ENCODE measurements around the gene TRIB2.
A peak's percentile ranks its signal among the peaks of the same experiment; 100 is the strongest.
"Not testable (repeated sequence)": the region's sequence is repeated elsewhere in the genome, so short reads cannot be mapped to it uniquely, and the experiment has no call there.

Gene TRIB2

DNA sequence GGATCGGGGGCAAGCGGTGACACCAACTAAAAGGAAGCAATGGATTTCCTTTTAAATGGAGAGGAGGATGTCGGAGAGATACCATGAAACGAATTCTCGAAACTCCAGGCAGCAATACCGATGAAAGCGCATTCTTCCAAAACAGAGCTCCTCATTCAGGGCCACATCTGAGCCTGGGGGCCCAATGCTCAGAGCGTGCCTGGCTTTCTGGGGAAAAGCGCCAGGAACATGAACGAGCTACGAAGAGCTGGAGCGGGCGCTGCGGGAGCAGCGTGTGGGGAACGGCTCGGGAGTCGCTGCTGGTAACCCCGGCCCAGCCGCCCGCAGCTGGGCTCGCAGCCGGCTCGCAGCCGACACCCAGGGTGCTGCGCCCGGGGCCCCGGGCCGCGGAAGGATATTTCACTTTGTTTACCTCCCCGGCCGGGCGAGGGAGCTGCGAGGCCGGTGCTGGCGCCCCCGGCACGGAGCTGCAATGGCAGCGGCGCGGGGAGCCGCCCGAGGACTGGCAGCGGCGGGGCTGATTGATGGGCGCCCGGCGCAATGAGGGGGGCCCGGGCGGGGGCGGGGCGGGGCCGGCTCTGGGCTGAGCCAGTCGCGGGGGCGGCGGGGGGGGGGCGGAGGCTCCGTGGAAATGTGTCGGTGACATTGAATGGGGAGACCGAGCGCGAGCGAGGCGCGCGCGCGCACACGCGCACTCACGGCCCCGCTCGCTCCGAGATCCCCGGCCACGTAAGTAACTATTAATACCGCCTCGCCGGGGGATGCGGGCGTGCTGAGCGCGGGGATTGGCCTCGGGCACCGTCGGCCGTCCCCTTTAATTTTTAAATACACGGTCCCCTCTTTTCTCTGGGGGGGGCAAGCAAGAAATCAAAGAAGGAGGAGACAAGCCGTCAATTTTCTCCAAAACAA, at the start of gene TRIB2:
TSS of gene TRIB2 (plus strand) at position 655 of the 909 bp plus-strand sequence. CDS start 1,372 bp downstream, outside the sequence.
- peak; percentile 88 for DNase-seq

DNA sequence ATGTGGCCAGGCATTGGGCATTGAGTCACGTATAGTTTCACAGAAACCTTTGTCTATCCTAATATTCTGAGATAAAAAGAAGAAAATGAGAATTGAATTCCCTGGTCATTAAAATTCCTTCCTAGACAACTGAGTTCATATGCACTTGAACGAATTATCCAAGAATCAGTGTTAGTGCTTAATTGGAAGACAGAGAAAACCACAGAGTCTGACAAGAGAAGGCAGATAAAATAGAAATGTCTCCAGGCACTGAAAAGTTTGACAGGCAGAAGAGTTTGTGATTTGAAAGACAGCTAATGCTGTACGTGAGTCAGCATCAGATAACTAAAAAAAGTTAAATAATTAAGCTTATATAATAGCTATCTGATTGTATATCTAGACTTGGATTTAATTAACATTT, 47.7 kb upstream of the TRIB2 start:
- DNase-seq = no peak

DNA sequence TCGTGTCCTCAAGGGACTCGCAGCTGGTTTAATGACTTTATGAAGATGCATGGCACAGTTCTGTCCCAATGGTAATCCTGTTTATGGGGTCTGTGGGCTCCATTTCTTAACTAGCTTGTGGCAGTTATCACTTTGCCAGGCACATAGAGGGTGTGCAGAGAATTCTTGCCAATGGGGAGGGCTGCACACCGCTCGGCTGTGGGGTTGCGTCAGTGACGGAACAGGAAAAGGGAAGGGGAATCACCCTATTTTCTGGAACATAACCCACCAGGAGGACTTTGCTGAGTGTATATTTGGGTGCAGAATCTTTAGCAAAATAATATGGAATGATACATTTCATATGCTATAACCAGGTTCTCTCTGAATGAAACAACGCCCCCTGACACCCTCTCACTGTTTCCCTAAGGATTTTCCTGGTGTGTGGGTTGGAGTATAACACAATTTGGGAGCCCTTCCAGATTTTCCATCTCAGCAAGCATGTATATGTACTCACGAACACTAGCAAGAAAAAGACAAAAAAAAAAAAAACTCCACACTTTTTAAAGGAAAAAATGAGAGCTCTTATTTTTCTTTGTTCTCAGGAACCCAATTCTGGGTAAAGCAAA, 43.9 kb upstream of the TRIB2 start:
- DNase-seq = no peak

DNA sequence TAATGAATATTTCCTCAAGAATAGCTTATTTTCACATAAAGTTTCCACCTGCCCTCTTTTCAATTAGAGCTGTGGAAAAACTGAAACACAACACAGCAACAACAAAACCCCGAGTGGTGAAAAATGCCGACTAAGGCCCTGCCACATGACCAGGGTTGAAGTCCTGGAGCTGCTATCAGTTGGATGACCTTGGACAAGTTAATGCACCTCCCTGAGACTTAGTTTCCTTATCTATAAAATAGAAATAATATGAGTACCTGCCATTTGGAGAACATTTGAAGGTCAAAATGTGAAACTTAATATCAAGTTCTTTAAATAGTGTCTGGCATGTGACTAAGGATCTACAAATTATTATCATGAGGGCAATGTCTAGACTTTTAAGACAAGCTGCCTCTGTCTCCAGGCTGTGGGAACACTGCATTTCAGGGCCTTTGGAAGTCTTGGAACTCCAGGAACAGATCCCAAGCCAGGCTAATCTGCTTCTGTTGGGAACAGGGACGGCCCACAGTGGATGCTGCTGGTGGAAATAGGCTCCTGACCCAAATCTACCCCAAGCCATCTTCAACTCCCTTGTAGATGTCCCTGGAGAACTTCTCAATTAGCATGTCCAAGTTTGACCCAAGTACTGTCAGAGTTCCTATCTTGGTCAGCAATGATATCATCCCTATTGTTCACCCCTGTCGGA, 42.0 kb upstream of the TRIB2 start:
- DNase-seq = no peak

DNA sequence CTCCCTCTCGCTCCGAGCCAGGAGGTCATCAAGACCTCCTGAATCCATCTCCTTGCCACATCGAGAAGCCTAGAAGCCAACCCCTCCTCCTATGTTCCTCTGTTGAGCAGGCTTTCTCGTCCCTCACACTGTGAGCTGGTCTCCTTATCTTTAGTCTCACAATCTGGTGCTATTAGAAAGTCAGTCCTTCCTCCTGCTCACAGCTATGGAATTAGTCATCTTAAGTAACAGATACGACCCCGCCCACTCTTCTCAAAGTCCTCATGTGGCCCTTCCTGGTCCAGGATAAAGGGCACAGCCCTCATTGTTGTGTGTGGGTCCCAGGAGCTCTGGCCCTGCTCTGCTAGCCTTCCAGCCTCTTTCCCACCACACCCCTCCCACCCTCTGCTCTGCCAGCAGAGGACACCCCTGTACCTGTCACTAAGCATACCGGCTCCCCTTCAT, 41.4 kb upstream of the TRIB2 start:
- no peak for DNase-seq

DNA sequence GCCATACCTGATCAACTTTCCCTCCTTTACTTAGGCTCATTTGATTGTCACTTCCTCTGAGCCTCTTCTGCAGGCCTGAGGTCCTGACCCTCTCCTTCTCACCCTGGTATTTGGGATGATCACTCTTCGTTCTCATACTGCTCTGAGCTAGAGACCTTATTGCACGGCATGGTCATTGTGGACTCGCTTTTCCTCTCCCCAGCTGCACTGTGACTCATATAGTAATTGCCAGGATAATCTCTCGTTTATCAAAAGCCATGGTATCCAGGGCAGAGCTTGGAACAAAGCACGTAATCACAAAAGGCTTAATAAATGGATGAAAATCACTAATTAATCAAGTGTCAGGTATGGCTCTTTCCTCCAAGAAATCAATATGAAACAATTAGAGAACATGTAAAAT, 40.9 kb upstream of the TRIB2 start:
- DNase-seq = no peak

DNA sequence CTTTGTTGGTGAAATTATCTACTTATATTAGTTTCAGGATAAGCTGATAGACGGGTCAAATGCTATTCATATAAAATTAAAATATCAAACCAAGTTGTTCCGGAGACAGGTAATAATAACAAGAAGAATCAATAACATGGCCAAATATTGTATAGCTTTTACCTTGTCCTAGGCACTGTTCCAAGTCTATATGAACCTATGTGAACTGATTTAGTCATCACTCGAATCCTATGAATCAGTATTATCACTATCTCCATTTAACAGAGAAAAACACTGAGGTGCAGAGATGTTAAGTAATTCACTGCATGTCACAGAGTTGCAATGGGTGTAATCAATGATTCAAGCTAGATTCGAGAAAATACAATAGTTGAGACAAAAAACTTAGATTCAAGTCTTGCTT, 40.0 kb upstream of the TRIB2 start:
- no peak for DNase-seq

DNA sequence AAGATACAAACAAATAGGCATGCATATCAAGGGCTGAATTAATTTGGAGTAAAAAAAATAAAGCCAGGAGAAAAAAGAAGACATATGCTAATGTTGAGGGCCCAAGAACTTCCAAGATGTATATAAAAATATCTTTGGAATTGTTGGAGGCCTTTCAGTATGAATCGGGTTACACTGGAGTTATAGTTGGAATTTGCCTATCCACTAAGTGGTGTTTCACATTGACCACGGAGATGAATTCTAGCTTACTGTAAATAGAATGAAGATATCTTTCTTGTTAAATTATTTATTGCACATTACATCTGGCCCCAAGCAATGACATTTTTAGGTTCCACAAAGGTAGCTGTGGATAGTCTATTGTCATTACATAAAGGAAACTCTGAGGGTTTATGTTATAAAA, 38.5 kb upstream of the TRIB2 start:
- DNase-seq = no peak

DNA sequence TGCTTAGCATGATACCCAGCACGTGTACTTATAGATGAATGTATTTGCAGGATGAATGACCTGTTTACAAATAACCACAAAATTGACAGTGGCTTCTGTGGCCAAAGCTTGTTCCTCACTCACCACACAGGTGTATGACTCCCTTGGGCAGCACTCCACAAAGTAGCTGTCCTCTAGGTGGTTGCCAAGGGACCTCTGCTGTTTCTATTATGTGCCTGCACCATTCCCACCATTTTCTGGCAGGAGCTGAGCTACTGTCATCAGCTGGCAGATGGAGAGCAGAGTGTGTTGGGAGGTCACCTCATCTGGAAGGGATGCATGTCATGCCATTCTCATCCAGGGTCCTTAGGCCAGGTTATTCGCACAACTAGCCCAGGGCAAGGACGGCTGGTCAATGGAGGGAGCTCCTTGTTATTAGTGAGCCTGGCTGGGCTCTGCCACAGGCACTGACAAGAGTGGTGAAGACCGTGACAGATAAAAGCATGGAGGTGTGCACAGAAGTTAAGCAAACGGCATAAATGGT, 37.1 kb upstream of the TRIB2 start:
- no peak for DNase-seq

DNA sequence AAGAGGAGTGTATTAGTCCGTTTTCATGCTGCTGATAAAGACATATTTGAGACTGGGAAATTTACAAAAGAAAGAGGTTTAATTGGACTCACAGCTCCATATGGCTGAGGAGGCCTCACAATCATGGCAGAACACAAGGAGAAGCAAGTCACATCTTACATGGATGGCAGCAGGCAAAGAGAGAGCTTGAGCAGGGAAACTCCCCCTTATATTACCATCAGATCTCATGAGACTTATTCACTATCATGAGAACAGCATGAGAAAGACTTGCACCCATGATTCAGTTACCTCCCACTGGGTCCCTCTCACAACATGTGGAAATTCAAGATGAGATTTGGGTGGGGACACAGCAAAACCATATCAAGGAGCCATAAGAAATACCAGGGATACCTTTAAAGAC, 36.6 kb upstream of the TRIB2 start:
- not testable (repeated sequence) for DNase-seq

DNA sequence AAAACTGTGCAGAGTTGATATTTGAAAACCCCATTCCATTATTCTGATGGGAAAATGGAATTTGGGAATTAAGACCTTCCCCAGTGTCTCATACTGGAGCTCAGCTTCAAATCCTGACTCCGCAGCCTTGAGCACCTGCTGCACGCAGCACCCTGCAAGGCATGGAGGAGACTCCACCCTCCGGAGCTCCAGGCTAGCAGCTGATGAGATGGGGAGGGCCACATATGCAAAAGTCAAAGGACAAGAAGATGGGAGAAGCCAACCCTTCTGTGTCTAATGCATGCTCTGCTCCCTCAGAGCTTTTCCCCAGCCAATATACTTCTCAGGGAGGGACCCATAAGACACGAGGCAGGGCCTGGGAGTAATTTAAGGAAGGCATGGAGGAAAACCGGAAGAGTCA, 34.7 kb upstream of the TRIB2 start:
- DNase-seq = no peak

DNA sequence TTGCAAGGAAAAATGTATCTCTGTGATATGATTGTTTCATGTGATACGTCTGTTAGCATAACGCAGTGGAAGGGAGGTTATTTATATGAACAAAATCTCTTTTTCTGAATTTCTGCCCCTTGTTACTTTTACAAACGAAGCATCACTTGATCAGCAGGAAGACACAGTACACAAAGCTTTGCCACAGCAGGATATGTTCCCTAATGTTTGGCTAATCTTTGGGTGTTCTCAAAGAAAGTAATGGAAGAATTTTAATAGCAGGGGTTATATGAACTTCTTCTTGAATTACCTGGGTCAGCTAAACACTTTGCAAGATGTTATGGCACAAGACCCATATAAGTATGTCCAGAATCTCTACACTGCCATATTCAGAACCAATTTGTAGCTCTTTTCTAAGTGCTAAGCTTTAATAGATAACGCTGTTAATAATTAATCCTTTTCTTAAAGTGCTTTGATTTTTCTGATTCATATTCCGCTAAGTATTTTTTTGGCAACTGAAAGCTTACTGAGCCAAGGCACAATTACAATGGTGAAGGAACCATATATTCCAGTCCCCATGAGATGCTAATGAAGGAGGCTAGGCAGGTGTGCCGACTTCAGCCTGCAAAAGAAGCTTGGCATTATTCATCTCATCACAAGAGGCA, 33.2 kb upstream of the TRIB2 start:
- DNase-seq = no peak

DNA sequence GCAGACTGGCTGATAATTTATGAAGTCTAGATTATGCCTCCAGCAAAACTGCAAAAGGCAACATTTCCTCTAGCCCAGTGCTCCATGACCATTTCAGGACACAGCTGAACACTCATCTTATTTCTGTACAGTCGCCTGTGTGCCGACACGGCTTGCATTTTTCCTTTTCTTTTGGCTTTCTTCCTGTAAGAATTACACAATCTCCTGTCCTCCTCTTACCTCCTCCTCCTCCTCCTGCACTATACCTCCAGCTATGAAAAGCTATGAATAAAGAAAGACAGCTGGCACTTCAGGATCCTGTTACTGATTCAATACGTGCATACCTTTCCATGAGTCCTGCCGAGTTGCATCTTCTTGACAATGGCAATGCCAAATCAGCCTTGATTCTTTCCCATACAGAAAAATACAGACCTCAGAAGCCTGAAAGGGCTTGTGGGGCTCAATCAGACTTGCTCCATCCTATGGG, 32.2 kb upstream of the TRIB2 start:
- no peak for DNase-seq

DNA sequence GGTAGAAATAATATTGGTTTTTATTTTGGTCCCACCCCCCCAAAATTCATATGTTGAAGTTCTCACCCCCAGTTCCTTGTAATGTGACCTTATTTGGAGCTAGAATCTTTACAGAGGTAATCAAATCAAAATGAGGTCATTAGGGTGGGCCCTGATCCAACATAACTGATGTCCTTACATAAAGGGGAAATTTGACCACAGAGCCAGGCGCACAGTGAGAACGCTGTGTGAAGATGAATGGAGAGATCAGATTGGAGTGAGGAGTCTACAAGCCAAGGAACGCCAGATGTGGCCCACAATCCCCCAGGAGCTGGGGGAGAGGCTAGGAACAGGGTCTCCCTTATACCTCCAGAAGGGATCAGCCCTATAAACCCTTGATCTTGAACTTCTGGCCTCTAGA, 31.6 kb upstream of the TRIB2 start:
- no peak for DNase-seq

DNA sequence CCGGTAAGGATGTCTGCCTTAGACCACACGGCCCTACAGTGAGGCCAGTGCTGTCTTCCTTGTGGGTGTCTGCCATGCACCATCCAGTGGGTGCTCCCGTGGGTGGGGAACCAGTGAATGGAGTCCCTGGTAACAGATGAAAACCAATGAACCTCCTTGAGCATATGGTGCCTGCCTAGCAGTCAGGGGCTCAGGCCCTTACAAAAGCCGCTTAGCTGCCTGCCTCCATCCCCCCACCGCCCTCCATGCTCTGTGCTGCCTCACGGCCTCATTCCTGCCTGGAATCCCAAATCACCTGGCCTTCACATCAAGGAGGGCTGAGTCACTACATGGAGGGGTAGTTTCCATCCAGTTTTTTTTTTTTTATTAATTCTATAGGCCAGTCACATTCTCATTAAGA, 30.8 kb upstream of the TRIB2 start:
- DNase-seq = no peak

DNA sequence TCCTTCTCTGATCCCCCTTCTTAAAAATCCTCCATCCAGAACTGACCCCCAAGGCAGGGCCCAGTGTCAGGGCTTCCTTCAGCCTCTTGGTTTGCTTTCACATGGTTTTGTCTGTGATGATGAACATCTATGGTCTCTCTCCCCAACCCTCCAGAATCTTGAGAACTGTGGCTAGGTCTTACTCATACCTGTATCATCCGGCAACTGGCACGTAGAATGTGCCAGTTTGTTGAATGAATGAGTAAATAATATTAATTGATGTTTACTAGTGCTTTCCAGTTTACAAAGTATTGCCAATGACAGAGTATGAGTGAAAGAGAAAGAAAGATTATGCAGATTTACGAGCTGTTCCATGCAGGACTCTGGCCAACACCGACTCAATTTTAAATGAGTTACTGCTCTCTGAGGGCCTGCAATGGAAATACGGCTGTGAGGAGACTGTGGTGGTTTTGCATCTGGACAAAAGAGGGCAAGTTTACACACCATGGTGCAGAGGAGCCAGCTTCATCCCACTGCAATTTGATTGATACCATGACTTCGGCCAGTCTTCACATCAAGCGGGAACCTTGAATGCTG, 29.9 kb upstream of the TRIB2 start:
- DNase-seq = no peak

DNA sequence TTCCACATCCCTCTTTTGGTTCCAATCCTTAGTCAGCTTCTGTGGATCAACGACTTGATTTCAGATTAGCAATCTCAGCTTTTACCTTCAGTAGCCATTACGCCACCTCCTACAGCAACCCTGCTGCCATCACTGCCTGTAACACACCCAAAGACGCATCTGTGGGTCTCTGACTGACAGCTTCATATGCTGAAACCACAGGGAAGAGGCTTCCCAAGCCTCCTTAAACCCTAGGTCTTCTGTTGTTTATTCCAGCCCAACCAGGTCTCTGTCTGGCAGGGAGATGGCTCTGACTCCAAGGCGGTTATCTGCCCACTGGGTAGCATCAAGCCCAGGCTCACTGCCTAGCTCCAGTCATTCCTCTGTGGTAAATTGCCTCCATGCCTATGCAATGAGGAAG, 28.6 kb upstream of the TRIB2 start:
- no peak for DNase-seq

DNA sequence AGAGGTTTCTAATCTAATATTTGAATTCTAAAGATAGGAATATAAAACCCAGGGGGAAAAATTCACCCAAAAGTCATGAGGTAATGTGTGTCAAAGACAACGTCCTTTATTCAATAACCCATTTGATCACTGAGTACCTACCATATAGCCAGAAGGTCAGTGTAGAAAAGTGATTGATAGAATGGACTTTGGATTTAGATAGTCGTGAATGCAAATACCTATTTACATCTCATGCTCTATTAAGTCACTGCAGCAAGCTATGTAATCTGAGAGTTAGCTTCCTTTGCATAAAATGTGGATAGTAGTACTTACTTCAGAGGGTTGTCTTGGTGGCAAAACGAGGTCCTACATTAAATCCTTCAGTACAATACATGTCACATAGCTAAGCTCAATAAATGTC, 27.8 kb upstream of the TRIB2 start:
- no peak for DNase-seq

DNA sequence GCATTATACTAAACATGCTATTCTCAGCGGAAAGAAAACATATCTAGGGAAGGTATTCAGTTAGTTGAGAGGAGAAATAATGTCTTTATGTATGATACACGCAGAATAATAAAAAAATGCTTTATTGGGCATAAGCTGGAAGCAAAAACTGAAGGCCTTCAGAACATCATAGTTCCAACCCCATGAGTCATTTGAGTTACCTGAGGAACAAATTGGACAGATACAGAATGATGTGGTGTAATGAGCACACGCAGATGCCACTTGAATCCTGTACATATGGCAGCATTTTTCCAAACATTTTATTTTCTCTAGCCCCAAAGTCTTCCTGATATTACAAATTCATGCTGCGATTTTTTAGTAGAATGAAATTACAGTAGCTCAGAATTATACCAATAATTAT, 23.2 kb upstream of the TRIB2 start:
- no peak for DNase-seq

DNA sequence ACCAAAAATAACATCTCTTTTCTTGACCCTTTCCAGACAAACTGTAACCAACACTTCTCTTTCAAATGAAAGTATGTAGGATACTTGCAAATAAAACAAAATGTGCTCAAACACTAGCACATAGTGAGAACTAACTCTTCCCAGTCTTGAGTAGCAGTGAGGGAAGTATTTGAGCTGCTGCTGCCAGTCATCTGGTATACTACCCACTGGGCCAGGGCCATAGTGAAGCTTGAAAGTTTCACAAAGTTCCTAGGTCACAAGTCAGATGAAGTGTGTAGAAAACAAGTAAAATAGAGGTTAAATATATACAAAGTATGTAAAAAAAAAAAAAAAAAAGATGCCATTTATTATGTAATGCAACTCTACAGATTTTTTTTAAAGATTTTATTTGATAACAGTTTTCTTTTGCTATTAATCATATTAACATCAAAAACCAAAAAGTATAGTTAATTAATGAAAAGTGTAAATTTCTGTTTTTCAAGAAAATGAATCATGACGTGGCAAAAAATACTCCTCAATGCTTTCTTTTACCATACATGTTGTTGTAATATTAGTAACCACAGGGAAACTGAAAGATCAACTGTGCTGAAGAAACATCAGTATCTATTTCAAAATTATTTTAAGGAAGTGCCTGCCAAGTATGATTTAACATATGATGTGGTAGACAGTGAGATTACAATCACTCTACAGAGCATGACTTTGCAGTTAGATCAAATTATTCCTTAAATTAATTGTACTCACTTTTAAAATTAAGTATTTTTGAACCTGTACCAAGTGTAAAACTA, 21.6 kb upstream of the TRIB2 start:
- no peak for DNase-seq

DNA sequence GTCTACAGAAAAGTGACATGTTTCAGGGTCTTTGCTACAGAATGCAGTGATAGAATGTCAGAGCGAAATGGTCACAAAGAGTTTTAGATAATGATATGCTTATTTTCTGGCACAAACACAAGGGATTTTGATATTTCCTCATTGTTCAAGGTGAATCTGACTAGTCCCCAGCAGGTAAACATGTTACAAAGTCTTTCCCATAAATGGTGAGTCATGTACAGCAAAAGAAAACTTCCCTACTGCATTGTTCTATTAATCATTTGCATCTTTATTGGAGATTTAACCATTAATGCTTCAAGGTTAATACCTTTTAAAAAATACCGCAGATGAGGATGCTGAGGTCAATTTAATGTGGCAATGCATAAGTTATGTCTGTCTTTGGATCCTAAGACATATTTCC, 19.1 kb upstream of the TRIB2 start:
- no peak for DNase-seq

DNA sequence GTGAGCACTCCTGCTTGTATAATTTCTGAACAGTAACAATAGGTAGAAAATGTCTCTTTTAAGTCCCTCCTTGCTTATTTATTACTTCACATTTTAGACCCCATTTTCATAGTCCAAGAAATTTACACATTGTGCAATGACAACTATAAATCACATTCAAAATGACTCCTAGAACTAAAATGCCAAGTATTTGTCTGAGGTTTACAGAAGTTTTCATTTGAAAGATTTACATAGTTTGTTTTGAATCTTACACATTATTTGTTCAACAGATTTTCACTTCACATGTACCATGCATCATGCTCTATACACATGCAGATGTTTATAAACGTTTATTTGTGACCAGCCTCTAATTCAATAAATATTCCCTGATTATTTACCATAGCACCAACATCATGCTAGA, 15.7 kb upstream of the TRIB2 start:
- no peak for DNase-seq

Measured in stimulated activated CD4-positive, alpha-beta T cell treated with anti-CD3 and anti-CD28 coated beads, Interleukin-4, amount 100 ng/mL, for 1 hour (primary cell).